ENCODE results near the gene CYSTM1.

DNA sequence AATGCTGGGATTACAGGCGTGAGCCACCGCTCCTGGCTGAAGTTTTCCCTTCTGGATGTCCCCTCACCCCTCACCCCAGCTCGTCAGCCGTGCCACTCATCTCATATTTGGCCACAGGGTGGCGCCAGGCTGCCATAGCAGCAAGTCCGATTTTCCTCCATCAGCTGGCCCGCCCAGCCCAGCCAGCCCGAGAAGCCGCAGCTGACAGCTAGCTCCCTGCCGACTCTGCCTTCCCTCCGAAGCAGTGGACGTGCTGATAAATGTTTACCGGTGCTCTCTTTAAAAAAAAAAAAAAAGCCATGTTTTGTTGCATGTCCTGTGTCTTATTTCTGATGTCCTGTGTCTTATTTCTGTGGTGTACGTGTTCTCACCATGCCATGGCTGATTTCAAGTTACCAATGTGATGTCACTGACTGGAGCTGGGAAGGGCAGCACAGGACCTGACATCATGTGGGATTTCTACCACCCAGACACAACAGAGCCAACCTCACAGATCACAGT is 69.6 kb downstream of the CYSTM1 start:
- TF ChIP-seq, protein P1, sequence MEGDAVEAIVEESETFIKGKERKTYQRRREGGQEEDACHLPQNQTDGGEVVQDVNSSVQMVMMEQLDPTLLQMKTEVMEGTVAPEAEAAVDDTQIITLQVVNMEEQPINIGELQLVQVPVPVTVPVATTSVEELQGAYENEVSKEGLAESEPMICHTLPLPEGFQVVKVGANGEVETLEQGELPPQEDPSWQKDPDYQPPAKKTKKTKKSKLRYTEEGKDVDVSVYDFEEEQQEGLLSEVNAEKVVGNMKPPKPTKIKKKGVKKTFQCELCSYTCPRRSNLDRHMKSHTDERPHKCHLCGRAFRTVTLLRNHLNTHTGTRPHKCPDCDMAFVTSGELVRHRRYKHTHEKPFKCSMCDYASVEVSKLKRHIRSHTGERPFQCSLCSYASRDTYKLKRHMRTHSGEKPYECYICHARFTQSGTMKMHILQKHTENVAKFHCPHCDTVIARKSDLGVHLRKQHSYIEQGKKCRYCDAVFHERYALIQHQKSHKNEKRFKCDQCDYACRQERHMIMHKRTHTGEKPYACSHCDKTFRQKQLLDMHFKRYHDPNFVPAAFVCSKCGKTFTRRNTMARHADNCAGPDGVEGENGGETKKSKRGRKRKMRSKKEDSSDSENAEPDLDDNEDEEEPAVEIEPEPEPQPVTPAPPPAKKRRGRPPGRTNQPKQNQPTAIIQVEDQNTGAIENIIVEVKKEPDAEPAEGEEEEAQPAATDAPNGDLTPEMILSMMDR (IDR thresholded peaks at IDR 0.05): peak; percentile 84 to 96 (median 92)
- TF ChIP-seq POLR2A (IDR thresholded peaks at IDR 0.05): no peak
- no peak for TF ChIP-seq EP300 (IDR thresholded peaks at IDR 0.05)
- peak in 3 of 4 donors; percentile 48 to 59 (median 54) for TF ChIP-seq POLR2AphosphoS5 (IDR thresholded peaks at IDR 0.05)

All from sigmoid colon (tissue), 4 donors.